ENCODE results near the gene INPP5F. TPM values are rescaled to one million over a fixed set of nuclear protein-coding genes. Genes with fewer than 3 reads are reported as not detected.
A peak's percentile ranks its signal among the peaks of the same experiment; 100 is the strongest.

Gene INPP5F
- total RNA-seq: 4.0 TPM
- long read RNA-seq, full-length matches to known transcripts: 2 of 5 reads
- long read RNA-seq, partial matches to known transcripts: 0 of 5 reads
- long read RNA-seq, other reads (novel, unspliced or antisense): 3 of 5 reads

GRCh38 chr10:119725828-119726675 is at the start of gene INPP5F:
Gene INPP5F, plus strand, starts transcription at chr10:119726050. Its CDS starts 213 bp downstream, at chr10:119726263.
- ATAC-seq (peak; percentile 99), DNase-seq (peak; percentile 99)
- intact Hi-C loops (cut with micrococcal nuclease): no loop called here

- intact Hi-C loops (cut with micrococcal nuclease): no loop called here
- DNase-seq (no peak), ATAC-seq (no peak)
Observed at GRCh38 chr10:119677126-119677525, 48.7 kb upstream of the INPP5F start.

GRCh38 chr10:119677904-119678755 is 47.7 kb upstream of the INPP5F start:
- DNase-seq (no peak), ATAC-seq (no peak)
- intact Hi-C loops (cut with micrococcal nuclease): no loop called here

- no peak for DNase-seq
- intact Hi-C loops (cut with micrococcal nuclease): no loop called here
- ATAC-seq: no peak
Observed at GRCh38 chr10:119679480-119679829, 46.4 kb upstream of the INPP5F start.

GRCh38 chr10:119680050-119680449 is 45.8 kb upstream of the INPP5F start:
- intact Hi-C loops (cut with micrococcal nuclease): no loop called here
- peak; percentile 4 for ATAC-seq
- no peak for DNase-seq

- intact Hi-C loops (cut with micrococcal nuclease): no loop called here
- peak; percentile 76 for ATAC-seq
- DNase-seq: peak; percentile 51
Observed at GRCh38 chr10:119680650-119681081, 45.2 kb upstream of the INPP5F start.

GRCh38 chr10:119686465-119687191 is 39.2 kb upstream of the INPP5F start:
- DNase-seq (peak; percentile 82), ATAC-seq (peak; percentile 90)
- intact Hi-C loops (cut with micrococcal nuclease): loop anchor here (2.0 kb wide), 1 partner anchor 64 kb away; no protein-coding TSS in a partner anchor

- DNase-seq (no peak), ATAC-seq (no peak)
- intact Hi-C loops (cut with micrococcal nuclease): loop anchor here (2.0 kb wide), 1 partner anchor 63 kb away; no protein-coding TSS in a partner anchor
Observed at GRCh38 chr10:119687192-119688032, 38.4 kb upstream of the INPP5F start.

GRCh38 chr10:119688033-119688508 is 37.8 kb upstream of the INPP5F start:
- no peak for DNase-seq
- peak; percentile 15 for ATAC-seq
- intact Hi-C loops (cut with micrococcal nuclease): no loop called here

GRCh38 chr10:119689016-119689580 is 36.8 kb upstream of the INPP5F start:
- intact Hi-C loops (cut with micrococcal nuclease): no loop called here
- no peak for ATAC-seq
- no peak for DNase-seq

- DNase-seq (no peak), ATAC-seq (no peak)
- intact Hi-C loops (cut with micrococcal nuclease): no loop called here
Observed at GRCh38 chr10:119691726-119692125, 34.1 kb upstream of the INPP5F start.

GRCh38 chr10:119693262-119693957 is 32.4 kb upstream of the INPP5F start:
- intact Hi-C loops (cut with micrococcal nuclease): no loop called here
- DNase-seq: no peak
- ATAC-seq: peak; percentile 34

GRCh38 chr10:119694608-119695007 is 31.2 kb upstream of the INPP5F start:
- intact Hi-C loops (cut with micrococcal nuclease): no loop called here
- DNase-seq (no peak), ATAC-seq (no peak)

GRCh38 chr10:119700321-119700954 is 25.4 kb upstream of the INPP5F start:
- DNase-seq (no peak), ATAC-seq (no peak)
- intact Hi-C loops (cut with micrococcal nuclease): no loop called here

- intact Hi-C loops (cut with micrococcal nuclease): no loop called here
- ATAC-seq (no peak), DNase-seq (no peak)
Observed at GRCh38 chr10:119701861-119702260, 24.0 kb upstream of the INPP5F start.

- no peak for ATAC-seq
- DNase-seq: no peak
- intact Hi-C loops (cut with micrococcal nuclease): no loop called here
Observed at GRCh38 chr10:119702583-119702982, 23.3 kb upstream of the INPP5F start.
